HCT116 (cell line): ENCODE data around the gene ANKRD2. TPM values are rescaled to one million over a fixed set of nuclear protein-coding genes. Genes with fewer than 3 reads are reported as not detected.

Experiments used
- ATAC-seq: fragments of 200-7000 bp; cut with Tn5 transposase; 2 replicates; pipeline ENCODE4 v1.9.1; 2020; ENCODE audit warnings: mild to moderate bottlenecking, moderate library complexity
- BruUV-seq: library from RNA; stranded (reverse); fragments of 400-500 nt; replicated peaks from 2 replicates; lab custom pipeline; 2021; lab: Mats Ljungman, UMichigan
- CTCF ChIA-PET: fragments of 300-600 bp; sonication (Branson Sonifier 250); formaldehyde crosslinking; loops from one replicate; lab custom pipeline; 2021; ENCODE audit warnings: antibody characterized with exemption; lab: Charles Lee
- POLR2A ChIA-PET: fragments of 300-600, 350-600 bp; sonication (Branson Sonifier 250); formaldehyde crosslinking; loops from one replicate; lab custom pipeline; 2021; ENCODE audit warnings: antibody characterized with exemption; lab: Charles Lee
- RAD21 ChIA-PET, 2 experiments: fragments of 300-600 bp; sonication (Branson Sonifier 250); formaldehyde crosslinking; loops; one replicate each; lab custom pipeline; 2023; ENCODE audit warnings: low total read pairs in 2 of 2; ENCODE audit not compliant: uncharacterized antibody in 2 of 2, unreplicated experiment in 2 of 2, low non-redundant PET in 1 of 2; lab: Charles Lee
- DNase-seq: peaks from one replicate; pipeline ENCODE4 v3.0.0-alpha.2; 2010; ENCODE audit warnings: low read depth, low spot score
- H2AFZ ChIP-seq: fragments of 200-600 bp; shearing (Covaris generic), sonication (generic); 2 replicates; pipeline ENCODE4 v1.6.1; 2017; ENCODE audit warnings: low read depth, mixed run types, mixed read lengths, antibody characterized with exemption, low read length; ENCODE audit not compliant: poor library complexity, severe bottlenecking
- H3K27ac ChIP-seq: 2 replicates; pipeline ENCODE4 v1.5.1; 2012; ENCODE audit warnings: low read depth, low read length
- H3K27me3 ChIP-seq: fragments of 200-600 bp; sonication (generic); 2 replicates; pipeline ENCODE4 v1.6.1; 2016; ENCODE audit warnings: mixed run types, low read length, mixed read lengths; ENCODE audit not compliant: insufficient read depth
- H3K36me3 ChIP-seq, 2 experiments: fragments of 200-500 bp in 1 of 2; fragments of 200-600 bp in 1 of 2; sonication (Bioruptor generic) in 1 of 2; sonication (generic) in 1 of 2; 2 replicates each; pipeline versions ENCODE4 v1.5.1 to v1.6.1; 2014 to 2016; ENCODE audit warnings: low read length in 2 of 2, inconsistent platforms in 1 of 2, mixed read lengths in 1 of 2, mixed run types in 1 of 2; ENCODE audit not compliant: insufficient read depth in 2 of 2, control insufficient read depth in 1 of 2
- H3K4me1 ChIP-seq, 2 experiments: fragments of 200-600 bp in 1 of 2; sonication (generic) in 1 of 2; 2 replicates each; pipeline versions ENCODE4 v1.5.1 to v1.6.1; 2012 to 2017; ENCODE audit warnings: low read length in 2 of 2, inconsistent platforms in 1 of 2, mild to moderate bottlenecking in 1 of 2, mixed read lengths in 1 of 2, mixed run types in 1 of 2, moderate library complexity in 1 of 2; ENCODE audit not compliant: insufficient read depth in 2 of 2, control insufficient read depth in 1 of 2
- H3K4me2 ChIP-seq: fragments of 200-600 bp; sonication (generic); 2 replicates; pipeline ENCODE4 v1.6.1; 2017; ENCODE audit warnings: mixed run types, low read length, mixed read lengths
- H3K4me3 ChIP-seq, 2 experiments: fragments of 200-600 bp in 1 of 2; sonication (generic) in 1 of 2; replicated peaks in 1 of 2; 2 replicates each; pipeline ENCODE4 v1.5.1; 2011 to 2016; ENCODE audit warnings: low read length in 2 of 2, control low read depth in 1 of 2, low read depth in 1 of 2, mild to moderate bottlenecking in 1 of 2, mixed read lengths in 1 of 2, mixed run types in 1 of 2
- H3K79me2 ChIP-seq: fragments of 200-600 bp; sonication (generic); 2 replicates; pipeline ENCODE4 v1.6.1; 2017; ENCODE audit warnings: mild to moderate bottlenecking, mixed run types, low read length, moderate library complexity, mixed read lengths; ENCODE audit not compliant: insufficient read depth
- H3K9ac ChIP-seq: fragments of 200-600 bp; sonication (generic); 2 replicates; pipeline ENCODE4 v1.6.1; 2016; ENCODE audit warnings: low read length, mixed read lengths
- H3K9me2 ChIP-seq: fragments of 200-600 bp; sonication (generic), shearing (Covaris generic); 2 replicates; pipeline ENCODE4 v1.6.1; 2017; ENCODE audit warnings: mixed run types, mild to moderate bottlenecking, moderate library complexity; ENCODE audit not compliant: insufficient read depth
- H3K9me3 ChIP-seq, 2 experiments: fragments of 200-500 bp in 1 of 2; fragments of 200-600 bp in 1 of 2; sonication (Bioruptor generic) in 1 of 2; sonication (generic) in 1 of 2; 2 replicates each; pipeline ENCODE4 v1.6.1; 2014 to 2017; ENCODE audit warnings: low read length in 2 of 2, mixed read lengths in 2 of 2, inconsistent platforms in 1 of 2, low read depth in 1 of 2, mild to moderate bottlenecking in 1 of 2, mixed run types in 1 of 2, moderate library complexity in 1 of 2; ENCODE audit not compliant: control insufficient read depth in 1 of 2, insufficient read depth in 1 of 2
- H4K20me1 ChIP-seq: fragments of 200-600 bp; sonication (generic), shearing (Covaris generic); 2 replicates; pipeline ENCODE4 v1.6.1; 2017; ENCODE audit warnings: mixed run types, mild to moderate bottlenecking, moderate library complexity; ENCODE audit not compliant: insufficient read depth
- CEBPB ChIP-seq: IDR thresholded peaks from 2 replicates; pipeline ENCODE4 v1.6.1; 2012; ENCODE audit warnings: low read depth
- EGR1 ChIP-seq: IDR thresholded peaks from 2 replicates; pipeline ENCODE4 v1.6.1; 2012; ENCODE audit warnings: low read depth
- EZH2 ChIP-seq: fragments of 200-600 bp; sonication (generic); IDR thresholded peaks from 2 replicates; pipeline ENCODE4 v1.6.1; 2017; ENCODE audit warnings: antibody characterized with exemption, mixed run types
- FOSL1 ChIP-seq: IDR thresholded peaks from 2 replicates; pipeline ENCODE4 v1.6.1; 2012; ENCODE audit warnings: low read depth
- POLR2A ChIP-seq: IDR thresholded peaks from 2 replicates; pipeline ENCODE4 v1.7.0; 2011; ENCODE audit warnings: borderline replicate concordance; ENCODE audit not compliant: insufficient read depth, insufficient read length; ENCODE audit errors: extremely low read depth
- SP1 ChIP-seq: IDR thresholded peaks from 2 replicates; pipeline ENCODE4 v1.6.1; 2012; ENCODE audit warnings: low read depth
- intact Hi-C: fragments of 100-400 bp; cut with micrococcal nuclease; formaldehyde crosslinking; loops from 2 replicates; pipeline ENCODE4 v1.10.0; 2022
- total RNA-seq: library from RNA; stranded (reverse); gene quantifications from one replicate; pipeline ENCODE4 v1.2.1, GENCODE V29; 2021; ENCODE audit not compliant: unreplicated experiment
- TF ChIP-seq, protein P1 (sequence below): IDR thresholded peaks from 2 replicates; pipeline ENCODE4 v1.6.1; 2011; ENCODE audit warnings: mild to moderate bottlenecking, low read length, moderate library complexity; ENCODE audit not compliant: insufficient replicate concordance; ENCODE audit errors: extremely low read depth
- TF ChIP-seq, protein P2 (sequence below), 3 experiments: fragments of 200-600 bp in 1 of 3; sonication (generic) in 1 of 3; IDR thresholded peaks in 2 of 3; conservative IDR thresholded peaks in 1 of 3; 2 replicates each; pipeline ENCODE4 v1.5.1; 2012 to 2017; ENCODE audit warnings: low read depth in 2 of 3, low read length in 2 of 3, antibody characterized with exemption in 1 of 3, borderline replicate concordance in 1 of 3, control low read depth in 1 of 3, mild to moderate bottlenecking in 1 of 3, mixed read lengths in 1 of 3, mixed run types in 1 of 3, moderate library complexity in 1 of 3; ENCODE audit not compliant: insufficient read depth in 1 of 3

Gene ANKRD2
- total RNA-seq, 1 experiment from 2014 or later = 0.15 TPM

DNA sequence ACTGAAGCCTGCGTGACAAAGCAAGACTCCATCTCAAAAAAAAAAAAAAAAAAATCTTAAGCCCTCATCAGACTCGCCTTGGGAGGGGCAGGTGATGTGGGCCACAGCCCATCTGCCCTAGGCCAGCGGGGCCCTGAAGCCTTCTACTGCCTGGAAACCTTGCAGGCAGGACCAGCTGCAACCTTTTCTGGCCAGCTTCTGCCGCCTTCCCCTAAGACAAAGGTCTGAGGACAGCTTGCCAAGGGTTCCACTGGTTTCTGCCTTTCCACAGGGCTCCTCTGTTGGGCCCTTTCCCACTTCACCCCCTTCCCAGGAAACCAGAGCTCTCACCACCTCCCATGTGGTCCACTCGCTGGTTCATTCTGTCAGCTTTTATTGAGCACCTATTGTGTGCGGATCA, 38.7 kb upstream of the ANKRD2 start:
- no TSS peak for BruUV-seq
- TF ChIP-seq, protein P1, sequence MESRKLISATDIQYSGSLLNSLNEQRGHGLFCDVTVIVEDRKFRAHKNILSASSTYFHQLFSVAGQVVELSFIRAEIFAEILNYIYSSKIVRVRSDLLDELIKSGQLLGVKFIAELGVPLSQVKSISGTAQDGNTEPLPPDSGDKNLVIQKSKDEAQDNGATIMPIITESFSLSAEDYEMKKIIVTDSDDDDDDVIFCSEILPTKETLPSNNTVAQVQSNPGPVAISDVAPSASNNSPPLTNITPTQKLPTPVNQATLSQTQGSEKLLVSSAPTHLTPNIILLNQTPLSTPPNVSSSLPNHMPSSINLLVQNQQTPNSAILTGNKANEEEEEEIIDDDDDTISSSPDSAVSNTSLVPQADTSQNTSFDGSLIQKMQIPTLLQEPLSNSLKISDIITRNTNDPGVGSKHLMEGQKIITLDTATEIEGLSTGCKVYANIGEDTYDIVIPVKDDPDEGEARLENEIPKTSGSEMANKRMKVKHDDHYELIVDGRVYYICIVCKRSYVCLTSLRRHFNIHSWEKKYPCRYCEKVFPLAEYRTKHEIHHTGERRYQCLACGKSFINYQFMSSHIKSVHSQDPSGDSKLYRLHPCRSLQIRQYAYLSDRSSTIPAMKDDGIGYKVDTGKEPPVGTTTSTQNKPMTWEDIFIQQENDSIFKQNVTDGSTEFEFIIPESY = no peak
- TF ChIP-seq CEBPB (no peak), EGR1 (no peak), POLR2A (no peak), EZH2 (no peak), FOSL1 (no peak), SP1 (no peak)
- TF ChIP-seq, protein P2, sequence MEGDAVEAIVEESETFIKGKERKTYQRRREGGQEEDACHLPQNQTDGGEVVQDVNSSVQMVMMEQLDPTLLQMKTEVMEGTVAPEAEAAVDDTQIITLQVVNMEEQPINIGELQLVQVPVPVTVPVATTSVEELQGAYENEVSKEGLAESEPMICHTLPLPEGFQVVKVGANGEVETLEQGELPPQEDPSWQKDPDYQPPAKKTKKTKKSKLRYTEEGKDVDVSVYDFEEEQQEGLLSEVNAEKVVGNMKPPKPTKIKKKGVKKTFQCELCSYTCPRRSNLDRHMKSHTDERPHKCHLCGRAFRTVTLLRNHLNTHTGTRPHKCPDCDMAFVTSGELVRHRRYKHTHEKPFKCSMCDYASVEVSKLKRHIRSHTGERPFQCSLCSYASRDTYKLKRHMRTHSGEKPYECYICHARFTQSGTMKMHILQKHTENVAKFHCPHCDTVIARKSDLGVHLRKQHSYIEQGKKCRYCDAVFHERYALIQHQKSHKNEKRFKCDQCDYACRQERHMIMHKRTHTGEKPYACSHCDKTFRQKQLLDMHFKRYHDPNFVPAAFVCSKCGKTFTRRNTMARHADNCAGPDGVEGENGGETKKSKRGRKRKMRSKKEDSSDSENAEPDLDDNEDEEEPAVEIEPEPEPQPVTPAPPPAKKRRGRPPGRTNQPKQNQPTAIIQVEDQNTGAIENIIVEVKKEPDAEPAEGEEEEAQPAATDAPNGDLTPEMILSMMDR (IDR thresholded peaks at IDR 0.05 in 2 of 3, conservative IDR thresholded peaks at IDR 0.05 in 1 of 3; ENCODE audit: borderline replicate concordance in 1 of 3, insufficient read depth in 1 of 3, low read depth in 2 of 3, low read length in 2 of 3) = no peak
- TF ChIP-seq, all 23 proteins: peak for 0
- no peak overlapping the region for H2AFZ ChIP-seq
- no peaks in the 10 kb centered on the region for H3K79me2 ChIP-seq
- no peaks in the 10 kb centered on the region for H4K20me1 ChIP-seq
- no peaks in the 10 kb centered on the region for H3K27me3 ChIP-seq
- intact Hi-C loops = loop anchor here (2.0 kb wide), 1 partner anchor 79 kb away; no protein-coding TSS in a partner anchor
- POLR2A ChIA-PET = no interaction called here
- RAD21 ChIA-PET = no interaction called here
- DNase-seq (no peak), ATAC-seq (no peak)
- H3K9me3 ChIP-seq = no peaks in the 10 kb centered on the region
- H3K27ac ChIP-seq = no peak overlapping the region
- no peaks in the 10 kb centered on the region for H3K36me3 ChIP-seq
- CTCF ChIA-PET = interaction anchor here (0.6 to 2.0 kb wide), 17 partner anchors 9 to 316 kb away, joined by 3 to 11 read pairs (median 4); partner anchors contain the start of genes ANKRD2, GOLGA7B and UBTD1
- H3K4me3 ChIP-seq = no peak overlapping the region
- peaks cover 16 to 42% of the 10 kb centered on the region in 2 experiments for H3K4me1 ChIP-seq
- H3K4me2 ChIP-seq = no peak overlapping the region
- H3K9me2 ChIP-seq = no peaks in the 10 kb centered on the region
- no peak overlapping the region for H3K9ac ChIP-seq
